Fibroblast of gingiva (primary cell): ENCODE data around the gene SKAP1.

Experiments
- DNase-seq: peaks from one replicate; pipeline ENCODE4 v3.0.0-alpha.2; 2011; ENCODE audit warnings: low read depth

Gene SKAP1

GRCh38 chr17:48173191-48173984 lies 256.6 kb downstream of the SKAP1 start:
- no peak for DNase-seq

DNA sequence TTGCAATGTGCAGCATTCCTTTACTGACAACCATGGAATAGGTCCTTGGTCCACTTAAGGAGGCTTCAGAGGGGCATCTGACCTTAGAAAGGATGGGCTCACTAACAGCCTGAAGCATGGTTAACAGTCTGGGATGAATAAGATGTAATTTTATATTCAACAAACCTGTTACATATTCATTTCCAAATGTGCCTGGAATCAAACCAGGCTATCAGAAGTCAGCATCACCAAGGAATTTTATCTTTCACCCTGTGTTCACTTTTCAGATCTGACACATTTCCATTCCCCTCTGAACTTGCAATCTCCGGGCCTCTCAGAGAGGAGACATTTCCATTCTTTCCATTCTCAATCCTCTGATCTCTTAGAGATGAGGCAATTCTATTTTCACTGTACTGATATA lies 260.1 kb downstream of the SKAP1 start:
- DNase-seq: no peak

- DNase-seq: no peak
These were observed 266.2 kb downstream of the SKAP1 start for GRCh38 chr17:48163809-48164208.

DNA sequence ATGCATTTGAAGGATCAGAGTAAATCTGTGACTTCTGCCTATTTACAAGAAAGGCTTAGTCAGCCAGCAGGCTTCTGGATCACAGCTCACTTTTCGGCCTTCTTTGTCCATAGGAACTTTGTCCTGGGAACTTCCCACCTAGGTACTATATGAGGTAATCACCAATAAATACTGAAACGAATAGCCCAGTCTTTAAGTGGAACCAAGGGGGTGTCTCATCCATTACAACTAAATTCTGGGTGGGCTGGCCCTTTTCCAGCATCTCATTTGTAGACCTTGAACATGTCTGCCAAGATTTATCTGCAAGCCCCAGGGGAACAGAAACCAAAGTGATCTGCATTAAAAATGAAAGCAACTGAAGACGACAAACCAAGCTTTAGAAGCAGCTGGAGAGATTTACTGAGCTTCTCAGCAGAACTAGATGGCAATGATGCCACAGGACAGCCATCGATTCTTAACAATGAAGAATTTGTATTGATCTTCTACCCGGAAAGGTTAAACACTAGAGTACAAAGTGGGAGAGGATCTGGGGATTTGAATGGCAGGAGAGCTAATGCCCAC lies 267.0 kb downstream of the SKAP1 start:
- no peak for DNase-seq

DNA sequence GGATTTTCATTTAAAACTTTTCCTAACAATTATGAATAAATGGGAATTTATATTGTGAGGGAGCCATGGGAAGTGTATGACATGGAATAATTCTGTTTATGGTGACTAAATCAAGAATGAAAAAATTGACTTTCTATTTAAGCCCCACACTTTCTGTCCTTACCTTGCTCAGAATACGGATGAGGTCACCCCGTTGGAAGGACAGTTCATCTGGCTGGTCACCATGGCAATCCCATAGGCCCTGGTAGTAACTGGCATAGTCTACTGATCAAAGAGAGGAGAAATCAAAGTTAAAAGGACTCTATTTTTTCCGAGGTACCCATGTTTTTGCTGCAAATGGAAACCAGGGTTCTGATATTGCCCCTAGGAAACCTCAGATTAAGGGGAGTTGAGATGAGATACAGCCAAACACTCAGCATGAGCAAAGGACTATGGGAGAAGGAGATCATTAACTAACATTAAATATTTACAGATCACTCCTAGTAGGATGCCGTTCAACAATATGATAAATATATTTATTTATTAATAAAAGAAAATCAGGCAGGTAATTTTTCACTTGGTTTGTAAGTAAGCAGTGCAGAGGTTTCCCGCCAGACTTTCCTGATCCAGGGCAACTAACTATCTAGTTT lies 267.6 kb downstream of the SKAP1 start:
- DNase-seq: no peak

DNA sequence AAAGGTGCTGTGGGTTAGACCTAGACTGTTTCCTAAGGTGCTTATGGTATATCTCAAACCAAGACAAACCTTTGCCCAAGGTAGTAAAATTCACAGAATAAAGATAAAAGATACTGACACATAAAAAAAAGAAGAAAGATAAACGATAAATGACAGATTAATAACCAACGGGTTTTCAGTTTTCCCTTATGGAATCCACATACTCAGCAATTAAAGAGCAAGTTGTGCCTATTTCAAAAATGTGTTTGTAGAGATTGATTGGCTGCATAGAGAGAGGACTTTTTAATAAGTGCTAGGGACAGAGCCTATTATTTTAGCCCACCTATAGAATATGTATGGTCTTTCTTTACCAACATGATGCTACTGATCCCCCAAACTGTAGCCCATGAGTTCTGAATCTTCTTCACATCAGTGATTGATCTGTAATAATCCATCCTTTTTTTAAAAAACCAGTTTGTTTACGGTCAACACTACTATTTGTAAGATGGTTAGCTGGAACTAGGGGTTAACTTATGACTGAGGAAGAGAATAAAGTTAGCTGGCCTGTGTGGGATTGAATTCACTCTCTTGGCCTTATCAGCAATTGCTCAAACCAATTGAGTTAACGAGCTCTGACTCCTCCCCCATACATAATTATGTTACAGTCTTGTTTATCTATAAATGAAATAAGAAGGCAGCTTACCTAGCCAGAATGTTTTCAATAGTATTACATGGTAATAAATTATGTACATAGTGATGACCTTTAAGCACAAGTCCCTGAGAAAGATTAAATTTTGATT lies 268.7 kb downstream of the SKAP1 start:
- DNase-seq: no peak

DNA sequence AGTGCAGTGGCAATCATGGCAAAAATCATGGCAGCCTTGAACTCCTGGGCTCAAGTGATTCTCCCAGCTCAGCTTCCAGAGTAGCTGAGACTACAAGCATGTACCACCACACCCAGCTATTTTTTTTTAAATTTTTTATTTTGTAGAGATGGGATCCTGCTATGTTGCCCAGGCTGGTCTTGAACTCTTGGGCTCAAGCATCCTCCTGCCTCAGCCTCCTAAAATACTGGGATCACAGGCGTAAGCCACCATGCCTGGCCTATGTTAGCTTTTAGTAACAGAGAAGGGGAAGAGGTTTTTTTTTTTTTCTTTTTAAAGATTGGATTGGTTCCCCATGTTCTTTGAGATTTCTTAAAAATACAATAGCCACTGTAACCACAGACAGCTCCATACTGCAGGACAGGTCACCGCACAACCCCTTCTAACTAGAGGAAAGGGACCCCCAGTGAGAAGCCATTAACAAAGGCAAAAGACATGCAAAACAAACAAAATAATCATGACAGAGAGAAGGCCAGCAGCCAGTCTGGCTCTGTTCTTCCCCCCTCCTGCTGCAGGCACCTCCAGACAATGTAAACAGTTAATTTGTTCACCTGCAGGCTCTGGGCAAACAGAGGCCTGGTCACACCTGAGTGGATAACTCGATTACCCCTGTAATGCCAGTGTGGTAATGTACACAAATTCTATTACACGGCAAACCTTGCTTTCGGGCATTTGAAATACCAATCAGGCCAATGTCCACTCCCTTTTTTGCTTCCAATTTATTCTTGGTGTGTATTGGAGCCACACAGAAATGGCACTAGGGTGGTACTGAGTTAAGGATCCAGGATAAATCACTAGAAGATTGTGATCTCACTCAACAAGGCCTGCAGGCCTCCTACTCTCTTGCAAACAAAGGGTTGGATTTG lies 269.6 kb downstream of the SKAP1 start:
- DNase-seq: no peak

DNA sequence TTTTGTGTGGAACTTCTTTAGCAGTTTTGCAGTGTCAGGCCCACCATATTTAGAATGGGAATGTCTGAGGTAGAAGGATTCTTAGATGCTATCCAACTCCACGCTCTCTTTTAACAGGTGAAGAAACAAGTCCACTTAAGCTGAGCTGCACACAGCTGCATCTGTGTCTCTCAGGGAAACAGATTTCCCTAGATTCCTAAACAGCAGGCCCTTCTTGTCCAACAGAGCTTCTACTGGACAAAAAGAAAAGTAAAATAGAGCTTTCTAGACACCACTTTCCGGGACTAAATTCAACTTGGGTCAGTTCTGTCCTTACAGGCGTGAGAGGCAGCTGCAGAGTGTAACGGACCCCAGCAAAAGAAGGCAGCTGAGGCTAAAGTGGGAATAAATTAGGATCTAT lies 270.8 kb downstream of the SKAP1 start:
- DNase-seq: no peak

GRCh38 chr17:48155889-48156611 lies 274.0 kb downstream of the SKAP1 start:
- DNase-seq: no peak

DNA sequence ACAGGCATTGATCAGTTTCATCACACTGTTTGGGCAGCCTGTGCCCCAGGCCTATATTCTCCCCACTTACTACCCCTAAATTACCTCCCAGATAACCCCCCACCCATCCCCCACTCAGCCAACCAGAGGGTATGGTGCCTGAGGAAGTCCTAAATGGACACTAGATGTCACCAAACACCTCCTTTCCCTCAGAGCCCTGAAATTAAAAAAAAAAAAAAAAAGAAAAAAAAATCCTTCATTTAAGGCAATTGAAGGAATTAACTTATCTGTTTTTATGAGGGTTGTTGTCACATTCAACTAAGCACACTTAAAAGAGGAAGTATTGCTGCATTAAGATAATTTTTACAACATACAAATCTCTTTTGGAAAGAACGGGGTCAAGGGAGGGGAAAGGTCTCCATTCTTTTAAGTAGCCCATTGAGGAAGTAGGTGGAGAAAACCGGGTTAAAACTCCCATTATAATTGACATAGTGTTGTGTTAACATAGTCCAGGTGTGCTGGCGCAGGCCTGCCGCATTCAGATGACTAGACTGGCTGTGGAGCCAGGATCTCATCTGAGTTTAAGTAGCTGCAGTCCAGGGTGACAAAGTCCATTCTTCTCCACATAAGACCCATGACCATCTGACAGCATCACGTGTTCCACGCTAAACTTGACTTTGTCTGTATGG lies 276.2 kb downstream of the SKAP1 start:
- peak; percentile 40 for DNase-seq

DNA sequence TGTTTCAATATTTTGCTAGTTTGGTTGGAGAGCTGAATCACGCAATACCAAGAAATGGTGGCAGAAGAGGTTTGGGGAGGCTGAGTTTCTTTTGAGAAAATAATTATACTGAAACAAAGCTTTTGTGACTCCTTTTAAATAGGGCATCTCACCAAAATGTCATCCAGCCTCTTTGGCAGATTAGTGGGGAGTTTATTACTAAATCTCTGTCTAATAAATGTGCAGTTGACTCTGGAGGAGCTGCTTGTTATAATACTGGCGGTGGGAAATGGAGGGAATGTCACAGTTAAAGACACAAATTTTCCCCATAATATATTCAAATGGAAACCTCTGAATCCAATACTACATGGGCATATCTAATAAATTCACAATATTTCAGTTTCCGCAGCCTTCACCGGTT lies 277.7 kb downstream of the SKAP1 start:
- no peak for DNase-seq

DNA sequence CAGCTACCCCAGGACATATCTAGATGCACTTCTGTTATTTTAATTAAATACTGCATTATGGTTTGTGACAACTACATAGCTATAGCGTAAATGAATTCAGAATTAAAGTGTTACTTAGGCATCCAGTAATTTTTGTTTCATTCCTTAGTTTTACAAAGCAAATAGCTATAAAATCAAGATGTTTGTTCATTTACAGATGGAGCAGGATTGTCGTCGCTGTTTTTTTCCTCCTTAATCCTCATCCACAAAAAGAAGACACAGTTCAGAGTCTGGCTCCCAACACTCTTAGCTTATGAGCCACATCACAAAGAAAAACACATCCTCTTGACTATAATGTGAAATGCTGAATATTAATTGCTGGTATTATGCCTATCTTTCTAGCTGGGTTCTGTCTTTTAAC lies 278.8 kb downstream of the SKAP1 start:
- DNase-seq: no peak

- no peak for DNase-seq
These were observed 279.4 kb downstream of the SKAP1 start for GRCh38 chr17:48150597-48151001.

- no peak for DNase-seq
These were observed 280.1 kb downstream of the SKAP1 start for GRCh38 chr17:48149787-48150463.

- DNase-seq: no peak
These were observed 280.9 kb downstream of the SKAP1 start for GRCh38 chr17:48148854-48149786.

DNA sequence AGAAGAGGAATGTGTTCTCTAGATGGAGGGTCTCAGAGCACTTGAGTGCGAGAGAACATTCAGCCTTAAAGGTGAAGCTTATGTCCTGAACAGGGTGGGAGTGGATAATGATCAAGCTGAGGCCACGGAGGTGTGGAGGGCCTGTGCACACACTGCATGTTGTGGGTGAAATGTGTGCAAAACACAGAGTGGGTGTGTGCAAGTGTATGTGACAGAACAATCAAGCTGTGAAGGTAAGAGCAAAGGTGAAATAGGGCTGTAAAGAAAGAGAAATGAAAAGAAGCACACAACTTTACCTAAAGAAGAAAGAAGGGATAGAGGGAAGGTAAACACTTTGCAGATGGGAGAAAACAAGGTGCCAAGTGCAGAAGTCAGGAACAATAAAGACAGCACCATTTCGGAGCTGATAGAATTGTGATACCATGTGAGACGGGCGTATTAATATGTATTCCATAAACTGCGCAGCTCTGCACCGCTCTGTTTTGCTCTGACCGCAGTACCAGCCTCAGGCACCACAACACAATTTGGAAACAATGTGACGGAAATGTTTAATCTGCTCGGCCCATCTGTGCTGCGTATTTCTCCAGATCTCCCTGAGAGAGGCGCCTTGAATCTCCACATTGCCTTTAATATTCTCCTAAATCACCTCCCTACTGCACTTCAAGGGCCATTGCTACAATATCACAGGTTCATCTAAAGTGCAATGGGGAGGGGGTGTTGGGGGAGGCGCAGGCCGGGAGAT lies 281.8 kb downstream of the SKAP1 start:
- DNase-seq: no peak

DNA sequence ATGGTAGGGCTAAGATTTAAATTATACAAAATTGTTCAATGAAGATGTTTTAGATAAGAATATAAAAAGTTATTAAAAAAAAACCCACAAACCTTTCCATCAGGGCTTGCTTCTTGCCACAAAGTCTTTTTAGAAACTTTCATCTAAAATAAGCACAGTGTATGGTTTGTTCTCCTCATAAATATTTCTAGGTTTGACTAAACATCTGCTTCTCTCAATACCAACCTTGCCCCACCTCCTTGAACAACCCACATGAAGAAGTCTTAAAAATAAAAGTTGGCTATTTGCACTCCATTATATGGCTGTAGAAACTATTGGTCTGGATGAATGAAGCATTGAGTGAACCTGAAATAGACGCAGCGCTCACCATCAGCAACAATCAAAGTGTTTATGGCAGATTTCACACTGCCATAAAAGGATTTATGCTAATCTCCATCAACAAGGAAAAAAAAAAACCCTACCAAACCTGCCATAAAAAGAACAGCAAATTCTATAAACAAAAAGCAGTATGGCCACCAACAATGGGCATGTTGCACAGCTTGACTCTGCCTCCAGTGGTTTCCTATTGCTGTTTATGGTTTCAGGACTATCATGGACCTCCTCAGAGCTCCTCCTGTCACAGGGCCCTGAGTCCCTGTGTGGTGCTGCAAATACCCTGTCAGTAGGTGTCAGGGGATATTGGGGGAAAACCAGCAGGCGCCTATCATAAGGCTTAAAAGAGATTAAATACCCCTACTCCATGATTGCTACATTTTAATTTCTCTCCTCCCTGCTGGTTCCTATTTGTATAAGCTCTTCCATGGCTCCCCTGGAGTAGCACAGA lies 284.8 kb downstream of the SKAP1 start:
- no peak for DNase-seq
